B cell (primary cell): ENCODE data around the gene MAPK4. TPM values are rescaled to one million over a fixed set of nuclear protein-coding genes. Genes with fewer than 3 reads are reported as not detected.

Source experiments
- ATAC-seq: fragments of 200-7000 bp; cut with Tn5 transposase; one replicate; pipeline ENCODE4 v1.10.0; 2021; ENCODE audit warnings: low read depth, mild to moderate bottlenecking, moderate number of reproducible peaks, moderate library complexity
- CTCF ChIA-PET: fragments of 350-600 bp; sonication (Branson Sonifier 250); formaldehyde crosslinking; loops from one replicate; lab custom pipeline; 2021; ENCODE audit warnings: antibody characterized with exemption, inconsistent platforms; lab: Charles Lee
- POLR2A ChIA-PET: fragments of 350-600 bp; sonication (Branson Sonifier 250); formaldehyde crosslinking; loops from one replicate; lab custom pipeline; 2021; ENCODE audit warnings: antibody characterized with exemption; lab: Charles Lee
- DNase-seq: peaks from one replicate; pipeline ENCODE4 v3.0.0; 2013
- H2AFZ ChIP-seq: 2 replicates; pipeline ENCODE4 v1.6.1; 2012; ENCODE audit warnings: mild to moderate bottlenecking, low read depth, low read length; ENCODE audit not compliant: insufficient read depth, poor library complexity, severe bottlenecking
- H3K27ac ChIP-seq, 2 donors: 1 replicate in 1 of 2; 2 replicates in 1 of 2; pipeline ENCODE4 v1.5.1; 2012 to 2013; ENCODE audit warnings: low read length in 2 of 2, mild to moderate bottlenecking in 2 of 2, moderate library complexity in 1 of 2
- H3K27me3 ChIP-seq, 4 experiments: fragments of 200-600 bp in 1 of 4; sonication (generic) in 1 of 4; replicated peaks in 1 of 4; 1 replicate in 2 of 4; 2 replicates in 2 of 4; pipeline versions ENCODE4 v1.6.1 to v1.7.0; 2013 to 2016; ENCODE audit warnings: low read length in 3 of 4, mild to moderate bottlenecking in 2 of 4, mixed read lengths in 1 of 4, moderate library complexity in 1 of 4; ENCODE audit not compliant: insufficient read depth in 4 of 4, control insufficient read depth in 3 of 4; ENCODE audit errors: control extremely low read depth in 1 of 4
- H3K36me3 ChIP-seq, 2 experiments: replicated peaks in 1 of 2; 1 replicate in 1 of 2; 2 replicates in 1 of 2; pipeline versions ENCODE4 v1.6.1 to v1.7.1; 2013; ENCODE audit warnings: low read length in 1 of 2; ENCODE audit not compliant: insufficient read depth in 2 of 2, control insufficient read depth in 1 of 2; ENCODE audit errors: control extremely low read depth in 1 of 2, extremely low read depth in 1 of 2
- H3K4me1 ChIP-seq, 2 donors: fragments of 200-600 bp in 1 of 2; sonication (generic) in 1 of 2; 1 replicate in 1 of 2; 2 replicates in 1 of 2; pipeline versions ENCODE4 v1.5.1 to v1.6.1; 2013 to 2017; ENCODE audit warnings: low read length in 2 of 2; ENCODE audit not compliant: control insufficient read depth in 2 of 2, insufficient read depth in 2 of 2
- H3K4me2 ChIP-seq: replicated peaks from 2 replicates; pipeline ENCODE3; 2012; ENCODE audit warnings: mild to moderate bottlenecking, low read depth, low read length; ENCODE audit not compliant: poor library complexity, severe bottlenecking
- H3K4me3 ChIP-seq, 5 experiments: fragments of 200-600 bp in 1 of 5; sonication (generic) in 1 of 5; 1 replicate in 3 of 5; 2 replicates in 2 of 5; pipeline versions ENCODE4 v1.5.1 to v1.7.0; 2011 to 2016; ENCODE audit warnings: low read length in 4 of 5, mild to moderate bottlenecking in 4 of 5, low read depth in 2 of 5, control low read depth in 1 of 5, moderate library complexity in 1 of 5; ENCODE audit not compliant: insufficient read depth in 1 of 5; ENCODE audit errors: control extremely low read depth in 1 of 5, extremely low read depth in 1 of 5
- H3K79me2 ChIP-seq: fragments of 200-600 bp; sonication (generic); one replicate; pipeline ENCODE4 v1.6.0; 2016; ENCODE audit warnings: low read length; ENCODE audit not compliant: control insufficient read depth, insufficient read depth
- H3K9ac ChIP-seq: fragments of 200-600 bp; sonication (generic); 2 replicates; pipeline ENCODE4 v1.6.1; 2017; ENCODE audit warnings: mild to moderate bottlenecking, low read length, moderate library complexity
- H3K9me3 ChIP-seq, 3 donors: one replicate each; pipeline versions ENCODE4 v1.6.1 to v1.7.1; 2013; ENCODE audit warnings: low read length in 2 of 3; ENCODE audit not compliant: control insufficient read depth in 2 of 3, insufficient read depth in 1 of 3; ENCODE audit errors: control extremely low read depth in 1 of 3
- H4K20me1 ChIP-seq: 2 replicates; pipeline ENCODE4 v1.6.0; 2012; ENCODE audit warnings: mild to moderate bottlenecking, low read length; ENCODE audit not compliant: insufficient read depth, control insufficient read depth, poor library complexity, severe bottlenecking
- H3K27ac Mint-ChIP-seq: one replicate; pipeline ENCODE4 v1.8.0; 2021; ENCODE audit warnings: mixed read lengths
- H3K27me3 Mint-ChIP-seq: one replicate; pipeline ENCODE4 v1.8.0; 2021; ENCODE audit warnings: mixed read lengths
- H3K4me1 Mint-ChIP-seq: one replicate; pipeline ENCODE4 v1.8.0; 2021; ENCODE audit warnings: mixed read lengths
- H3K4me3 Mint-ChIP-seq: one replicate; pipeline ENCODE4 v1.8.0; 2021; ENCODE audit warnings: mixed read lengths
- H3K9me3 Mint-ChIP-seq: one replicate; pipeline ENCODE4 v1.8.0; 2022; ENCODE audit warnings: mixed read lengths; ENCODE audit not compliant: insufficient read depth
- CTCF ChIP-seq: fragments of 200-600 bp; IDR thresholded peaks from one replicate; pipeline ENCODE4 v1.8.0; 2022; ENCODE audit warnings: antibody characterized with exemption, mild to moderate bottlenecking
- EZH2 ChIP-seq: IDR thresholded peaks from 2 replicates; pipeline ENCODE4 v1.6.1; 2012; ENCODE audit warnings: borderline replicate concordance, low read depth, mild to moderate bottlenecking, moderate library complexity, low read length; ENCODE audit not compliant: insufficient read depth, poor library complexity, severe bottlenecking
- WGBS: methylation state at CpG from one replicate; pipeline ENCODE4 v1.1.5; 2013; ENCODE audit warnings: missing lambda C conversion rate; ENCODE audit not compliant: insufficient coverage; 5-methylcytosine and 5-hydroxymethylcytosine counted together
- intact Hi-C: fragments of 100-400 bp; cut with micrococcal nuclease; formaldehyde crosslinking; loops from one replicate; pipeline ENCODE4 v1.10.0; 2022
- polyA plus RNA-seq: library from polyadenylated mRNA; depleted of rRNA; stranded (reverse); fragments of >200 nt; gene quantifications from 2 replicates; pipeline ENCODE4 v1.2.3, GENCODE V29; 2012
- total RNA-seq, 2 donors: library from RNA; stranded (reverse); fragments of 120-200 nt in 1 of 2; gene quantifications; 1 replicate in 1 of 2; 2 replicates in 1 of 2; pipeline versions ENCODE4 v1.2.3 to v1.2.4, GENCODE V29; 2013 to 2022

MAPK4 gene
- total and polyA plus RNA-seq, 2 donors (not counting 1 experiment from before 2014, with no cell fraction given), result not detected

GRCh38 chr18:50594942-50595341, 35.1 kb downstream of the MAPK4 start:
- intact Hi-C loops, result no loop called here
- TF ChIP-seq EZH2 (no peak), CTCF (no peak)
- Histone ChIP-seq H2AFZ (no peak overlapping the region), H3K4me2 (no peak overlapping the region), H3K36me3 (no peaks in the 10 kb centered on the region), H3K9me3 (no peaks in the 10 kb centered on the region), H3K4me3 (no peak overlapping the region), H3K9ac (no peak overlapping the region), H3K4me1 (no peaks in the 10 kb centered on the region), H3K27me3 (peaks cover 0 to 5% (median 0%) of the 10 kb centered on the region in 4 experiments), H4K20me1 (no peaks in the 10 kb centered on the region), H3K79me2 (no peaks in the 10 kb centered on the region), H3K27ac (no peak overlapping the region)
- Mint-ChIP-seq H3K9me3 (no peaks in the 10 kb centered on the region), H3K27ac (no peak overlapping the region), H3K4me3 (no peak overlapping the region), H3K4me1 (no peaks in the 10 kb centered on the region), H3K27me3 (peaks cover 16% of the 10 kb centered on the region)
- ATAC-seq, result no peak
- POLR2A ChIA-PET, result no interaction called here
- no peak for DNase-seq
- CTCF ChIA-PET, result no interaction called here
- no CpG with 5 or more reads among the region's 4 CpGs for WGBS

- Histone ChIP-seq H3K9ac (no peak overlapping the region), H3K9me3 (peaks cover 0 to 15% (median 0%) of the 10 kb centered on the region in 3 donors), H3K36me3 (no peaks in the 10 kb centered on the region), H2AFZ (no peak overlapping the region), H3K4me1 (no peaks in the 10 kb centered on the region), H4K20me1 (no peaks in the 10 kb centered on the region), H3K4me2 (no peak overlapping the region), H3K4me3 (no peak overlapping the region), H3K27ac (no peak overlapping the region), H3K27me3 (peaks cover 0 to 3% (median 0%) of the 10 kb centered on the region in 4 experiments), H3K79me2 (no peaks in the 10 kb centered on the region)
- no peak for TF ChIP-seq EZH2
- TF ChIP-seq CTCF, result no peak
- ATAC-seq (no peak), DNase-seq (no peak)
- peaks cover 22% of the 10 kb centered on the region for H3K27me3 Mint-ChIP-seq
- WGBS, result 100% methylated on average over 1 of the region's 3 CpGs
- H3K4me1 Mint-ChIP-seq, result no peaks in the 10 kb centered on the region
- intact Hi-C loops, result no loop called here
- H3K27ac Mint-ChIP-seq, result no peak overlapping the region
- H3K9me3 Mint-ChIP-seq, result peaks cover 9% of the 10 kb centered on the region
- no peak overlapping the region for H3K4me3 Mint-ChIP-seq
- ChIA-PET POLR2A (no interaction called here), CTCF (no interaction called here)
Measured at GRCh38 chr18:50602466-50602865, 42.6 kb downstream of the MAPK4 start.
